Measurements from ENCODE around the gene LDAH.
A peak's percentile ranks its signal among the peaks of the same experiment; 100 is the strongest.

The LDAH gene

DNA sequence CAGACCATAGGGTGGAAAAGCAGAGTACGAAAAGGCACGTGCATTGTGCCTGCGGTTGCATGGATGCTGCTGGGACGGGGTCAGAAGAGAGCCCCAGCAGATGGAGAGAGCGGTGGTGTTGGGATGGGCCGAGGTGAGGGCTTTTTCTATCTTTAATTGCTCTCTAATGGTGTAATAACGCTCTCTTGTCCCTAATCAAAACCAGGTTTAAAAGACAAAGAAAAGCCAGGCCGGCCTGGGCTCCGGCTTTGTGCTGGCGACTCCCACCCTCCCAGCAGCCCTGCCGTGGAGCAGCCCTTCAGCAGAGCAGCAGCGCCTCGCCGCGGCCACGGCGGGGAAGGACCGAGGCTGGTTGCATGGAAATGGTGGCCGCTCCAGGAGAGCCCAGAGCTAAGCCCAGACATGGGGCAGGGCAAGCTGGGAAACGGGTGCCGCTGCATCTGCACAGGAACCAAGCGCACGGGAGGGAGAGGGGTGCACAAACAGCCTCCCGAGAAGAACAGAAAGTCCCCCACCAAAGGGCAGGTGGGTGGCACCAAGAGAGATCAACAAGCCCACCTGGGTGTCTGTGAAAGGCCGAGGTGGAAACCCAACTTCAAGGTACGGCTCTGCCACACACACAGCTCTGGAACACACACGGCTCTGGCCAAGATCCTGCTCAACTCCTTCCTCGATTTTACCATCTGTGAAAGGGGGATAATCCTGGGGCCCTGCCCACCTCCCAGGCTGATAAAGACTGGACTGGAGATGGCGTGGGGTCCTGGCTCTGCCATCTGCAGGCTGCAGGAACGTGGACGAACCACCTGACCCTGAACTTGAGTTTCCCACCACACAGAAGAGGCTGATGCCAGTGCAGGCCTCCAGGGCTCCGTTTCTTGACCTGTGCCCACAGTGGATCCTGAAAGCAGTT is 187.0 kb downstream of the LDAH start:
- peak; percentile 74 for ATAC-seq (ENCODE audit: low read depth)

DNA sequence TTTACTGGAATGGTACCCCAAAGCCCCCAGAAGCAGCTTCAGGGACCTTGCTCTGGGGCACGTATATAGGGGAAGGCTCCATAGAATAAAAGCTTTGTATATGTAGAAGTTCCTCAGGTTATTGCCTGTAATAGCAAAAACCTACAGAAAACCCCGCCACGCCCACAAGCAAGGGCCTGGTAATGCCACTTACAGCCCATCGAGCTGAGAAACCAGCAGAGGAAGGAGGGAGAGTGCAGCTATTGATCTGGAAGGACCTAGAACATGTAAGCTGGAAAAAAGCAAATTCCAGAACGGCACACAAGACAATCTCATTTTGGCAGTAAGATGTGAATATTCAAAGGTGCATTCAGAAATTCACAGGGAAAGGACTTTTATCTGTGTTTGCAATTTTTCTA is 187.8 kb downstream of the LDAH start:
- no peak overlapping the region for H3K4me3 ChIP-seq (ENCODE audit: severe bottlenecking)
- H3K9me3 ChIP-seq (ENCODE audit: severe bottlenecking): no peaks in the 10 kb centered on the region
- H3K36me3 ChIP-seq (ENCODE audit: low read depth): no peaks in the 10 kb centered on the region
- peaks cover 25% of the 10 kb centered on the region for H3K4me1 ChIP-seq (ENCODE audit: insufficient read depth, poor library complexity, severe bottlenecking)
- DNase-seq (ENCODE audit: low spot score) (no peak), ATAC-seq (ENCODE audit: low read depth) (no peak)
- H3K27me3 ChIP-seq (ENCODE audit: insufficient read depth, poor library complexity, severe bottlenecking): no peaks in the 10 kb centered on the region
- peak overlapping the region; percentile 38 for H3K27ac ChIP-seq (ENCODE audit: poor library complexity, severe bottlenecking)
- TF ChIP-seq, protein P1, sequence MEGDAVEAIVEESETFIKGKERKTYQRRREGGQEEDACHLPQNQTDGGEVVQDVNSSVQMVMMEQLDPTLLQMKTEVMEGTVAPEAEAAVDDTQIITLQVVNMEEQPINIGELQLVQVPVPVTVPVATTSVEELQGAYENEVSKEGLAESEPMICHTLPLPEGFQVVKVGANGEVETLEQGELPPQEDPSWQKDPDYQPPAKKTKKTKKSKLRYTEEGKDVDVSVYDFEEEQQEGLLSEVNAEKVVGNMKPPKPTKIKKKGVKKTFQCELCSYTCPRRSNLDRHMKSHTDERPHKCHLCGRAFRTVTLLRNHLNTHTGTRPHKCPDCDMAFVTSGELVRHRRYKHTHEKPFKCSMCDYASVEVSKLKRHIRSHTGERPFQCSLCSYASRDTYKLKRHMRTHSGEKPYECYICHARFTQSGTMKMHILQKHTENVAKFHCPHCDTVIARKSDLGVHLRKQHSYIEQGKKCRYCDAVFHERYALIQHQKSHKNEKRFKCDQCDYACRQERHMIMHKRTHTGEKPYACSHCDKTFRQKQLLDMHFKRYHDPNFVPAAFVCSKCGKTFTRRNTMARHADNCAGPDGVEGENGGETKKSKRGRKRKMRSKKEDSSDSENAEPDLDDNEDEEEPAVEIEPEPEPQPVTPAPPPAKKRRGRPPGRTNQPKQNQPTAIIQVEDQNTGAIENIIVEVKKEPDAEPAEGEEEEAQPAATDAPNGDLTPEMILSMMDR (IDR thresholded peaks at IDR 0.05; ENCODE audit: poor library complexity, severe bottlenecking): no peak

More for the DNA sequence above, 187.0 kb downstream of the LDAH start:
- no peak for DNase-seq (ENCODE audit: low spot score)
- no peaks in the 10 kb centered on the region for H3K9me3 ChIP-seq (ENCODE audit: severe bottlenecking)
- H3K4me3 ChIP-seq (ENCODE audit: severe bottlenecking): no peak overlapping the region
- H3K4me1 ChIP-seq (ENCODE audit: insufficient read depth, poor library complexity, severe bottlenecking): peaks cover 25% of the 10 kb centered on the region
- H3K27me3 ChIP-seq (ENCODE audit: insufficient read depth, poor library complexity, severe bottlenecking): no peaks in the 10 kb centered on the region
- H3K36me3 ChIP-seq (ENCODE audit: low read depth): no peaks in the 10 kb centered on the region
- TF ChIP-seq, protein P1 (IDR thresholded peaks at IDR 0.05; ENCODE audit: poor library complexity, severe bottlenecking): peak; percentile 90
- no peak overlapping the region for H3K27ac ChIP-seq (ENCODE audit: poor library complexity, severe bottlenecking)

DNA sequence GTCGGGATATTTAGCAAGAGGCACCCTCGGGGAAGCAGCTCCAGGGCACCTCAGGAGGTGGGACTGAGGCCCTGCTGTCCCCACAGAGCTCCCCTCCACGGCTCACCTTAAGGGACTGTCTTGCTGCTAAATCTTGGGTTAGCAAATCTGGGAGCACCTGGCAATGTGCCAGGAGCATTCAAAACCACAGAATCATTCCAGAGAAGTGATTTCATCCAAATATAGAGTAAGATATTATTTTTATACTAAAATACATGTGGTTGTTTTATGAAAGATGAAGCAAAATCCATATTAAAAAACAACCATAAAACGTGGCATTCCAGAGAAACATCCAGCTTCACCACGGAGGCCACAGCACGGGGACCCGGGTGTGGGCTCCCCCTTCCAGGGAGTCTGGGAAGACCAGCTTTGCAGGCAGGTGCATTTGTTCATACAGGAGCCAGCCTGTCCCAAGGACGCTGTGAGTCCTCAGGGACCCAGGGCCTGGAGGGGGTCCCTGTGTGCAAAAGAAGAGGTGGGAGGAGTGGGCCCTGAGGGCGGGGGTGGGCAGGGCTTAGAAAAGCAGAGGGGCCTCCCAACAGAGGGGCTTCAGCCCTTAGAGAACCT is 188.3 kb downstream of the LDAH start:
- TF ChIP-seq, protein P1 (IDR thresholded peaks at IDR 0.05; ENCODE audit: poor library complexity, severe bottlenecking): no peak
- no peaks in the 10 kb centered on the region for H3K9me3 ChIP-seq (ENCODE audit: severe bottlenecking)
- ATAC-seq (ENCODE audit: low read depth) (peak; percentile 40), DNase-seq (ENCODE audit: low spot score) (no peak)
- H3K4me3 ChIP-seq (ENCODE audit: severe bottlenecking): no peak overlapping the region
- H3K27ac ChIP-seq (ENCODE audit: poor library complexity, severe bottlenecking): peak overlapping the region; percentile 38
- no peaks in the 10 kb centered on the region for H3K36me3 ChIP-seq (ENCODE audit: low read depth)
- no peaks in the 10 kb centered on the region for H3K27me3 ChIP-seq (ENCODE audit: insufficient read depth, poor library complexity, severe bottlenecking)
- peaks cover 25% of the 10 kb centered on the region for H3K4me1 ChIP-seq (ENCODE audit: insufficient read depth, poor library complexity, severe bottlenecking)

All from RWPE2 (cell line).